Thyroid gland (tissue), 4 donors: ENCODE results near the gene SEMA4C. TPM values are rescaled to one million over a fixed set of nuclear protein-coding genes. Genes with fewer than 3 reads are reported as not detected.

ENCODE experiments used
- DNase-seq, 2 donors: peaks; one replicate each; pipeline ENCODE4 v3.0.0-alpha.2; 2019
- H3K27ac ChIP-seq, 3 donors: fragments of 200-600 bp; sonication (generic); 1 replicate in 2 of 3; 2 replicates in 1 of 3; pipeline ENCODE4 v1.5.1; 2016 to 2019; ENCODE audit warnings: mild to moderate bottlenecking in 1 of 3, moderate library complexity in 1 of 3
- H3K27me3 ChIP-seq: fragments of 200-600 bp; sonication (generic); one replicate; pipeline ENCODE4 v1.5.1; 2019
- H3K36me3 ChIP-seq, 2 donors: fragments of 200-600 bp; sonication (generic); one replicate each; pipeline ENCODE4 v1.5.1; 2016 to 2019
- H3K4me1 ChIP-seq, 2 donors: fragments of 200-600 bp; sonication (generic); one replicate each; pipeline ENCODE4 v1.5.1; 2017 to 2019
- H3K4me3 ChIP-seq, 3 donors: fragments of 200-600 bp; sonication (generic); replicated peaks in 1 of 3; 1 replicate in 2 of 3; 2 replicates in 1 of 3; pipeline ENCODE4 v1.5.1; 2016; ENCODE audit warnings: mild to moderate bottlenecking in 1 of 3
- H3K9me3 ChIP-seq: fragments of 200-600 bp; sonication (generic); one replicate; pipeline ENCODE4 v1.5.1; 2017
- CTCF ChIP-seq, 6 experiments: fragments of 200-600 bp in 3 of 6; fragments of 450-650 bp in 3 of 6; sonication (generic) in 3 of 6; IDR thresholded peaks; one replicate each; pipeline ENCODE4 v1.5.1; 2016 to 2019; ENCODE audit warnings: antibody characterized with exemption in 6 of 6, mild to moderate bottlenecking in 2 of 6, inconsistent platforms in 1 of 6, moderate library complexity in 1 of 6
- POLR2A ChIP-seq, 2 donors: fragments of 450-650 bp; IDR thresholded peaks; one replicate each; pipeline ENCODE4 v1.6.1; 2017; ENCODE audit warnings: antibody characterized with exemption in 2 of 2, mild to moderate bottlenecking in 2 of 2, moderate library complexity in 1 of 2
- WGBS, 2 donors: methylation state at CpG; one replicate each; pipeline ENCODE4 v1.1.5; 2017; 5-methylcytosine and 5-hydroxymethylcytosine counted together
- intact Hi-C: fragments of 100-400 bp; cut with DNase I; formaldehyde crosslinking; loops from one replicate; pipeline ENCODE4 v1.15.1; 2023
- total RNA-seq, 4 donors: library from RNA; depleted of rRNA; stranded (reverse); fragments of >200 nt; gene quantifications; one replicate each; pipeline ENCODE4 v1.2.3, GENCODE V29; 2016

Gene SEMA4C
- total RNA-seq, 4 donors from 2014 or later, result 14.5 to 21.7 (median 19.3) TPM

GRCh38 chr2:96857667-96858372, 12.1 kb downstream of the SEMA4C start, which contains the start of gene ANKRD39:
Gene ANKRD39 (minus strand): TSS chr2:96858016. CDS start chr2:96857987, 29 bp downstream.
- no peaks in the 10 kb centered on the region for H3K27me3 ChIP-seq
- 0% methylated on average over 27 to 42 of the region's 81 CpGs for WGBS, 2 donors
- intact Hi-C loops, result loop anchor here (2.0 to 5.0 kb wide), 2 partner anchors 41 to 93 kb away; partner anchors contain the start of gene CNNM3
- peak within 1 kb of the TSS; percentile 0 to 79 (median 64) for H3K27ac ChIP-seq
- peaks cover 22 to 24% of the 10 kb centered on the region in 2 donors for H3K36me3 ChIP-seq
- peak; percentile 98 for DNase-seq
- peak in 1 of 2 donors; percentile 88 for TF ChIP-seq POLR2A (IDR thresholded peaks at IDR 0.05)
- TF ChIP-seq CTCF (IDR thresholded peaks at IDR 0.05), result peak; percentile 63 to 99 (median 88)
- no peaks in the 10 kb centered on the region for H3K9me3 ChIP-seq
- H3K4me1 ChIP-seq, result peaks cover 10 to 18% of the 10 kb centered on the region in 2 donors
- H3K4me3 ChIP-seq, result peak within 1 kb of the TSS; percentile 11 to 59 (median 44)

GRCh38 chr2:96856776-96857666, 12.9 kb downstream of the SEMA4C start:
- peaks cover 10 to 18% of the 10 kb centered on the region in 2 donors for H3K4me1 ChIP-seq
- peak in 1 of 2 donors; percentile 32 for DNase-seq

GRCh38 chr2:96853321-96853720, 16.6 kb downstream of the SEMA4C start:
- 93 to 95% methylated on average over 15 of the region's 15 CpGs for WGBS, 2 donors
- TF ChIP-seq CTCF (IDR thresholded peaks at IDR 0.05) (no peak), POLR2A (IDR thresholded peaks at IDR 0.05) (no peak)
- H3K27me3 ChIP-seq, result no peaks in the 10 kb centered on the region
- H3K4me1 ChIP-seq, result peaks cover 8 to 10% of the 10 kb centered on the region in 2 donors
- peaks cover 16 to 18% of the 10 kb centered on the region in 2 donors for H3K36me3 ChIP-seq
- no peak for DNase-seq
- no peak overlapping the region for H3K4me3 ChIP-seq
- intact Hi-C loops, result no loop called here
- no peaks in the 10 kb centered on the region for H3K9me3 ChIP-seq
- H3K27ac ChIP-seq, result no peak overlapping the region

More at GRCh38 chr2:96856776-96857666, 12.9 kb downstream of the SEMA4C start:
- peak overlapping the region; percentile 11 to 59 (median 44) for H3K4me3 ChIP-seq
- H3K9me3 ChIP-seq, result no peaks in the 10 kb centered on the region
- H3K27ac ChIP-seq, result peak overlapping the region in 2 of 3 donors; percentile 64 to 79
- peaks cover 20 to 24% of the 10 kb centered on the region in 2 donors for H3K36me3 ChIP-seq
- TF ChIP-seq CTCF (IDR thresholded peaks at IDR 0.05), result no peak
- no peak for TF ChIP-seq POLR2A (IDR thresholded peaks at IDR 0.05)
- 20 to 26% methylated on average over 14 to 22 of the region's 27 CpGs for WGBS, 2 donors
- intact Hi-C loops, result loop anchor here (2.0 to 5.0 kb wide), 2 partner anchors 40 to 94 kb away; partner anchors contain the start of gene CNNM3
- H3K27me3 ChIP-seq, result no peaks in the 10 kb centered on the region

- peaks cover 16 to 23% of the 10 kb centered on the region in 2 donors for H3K36me3 ChIP-seq
- intact Hi-C loops, result no loop called here
- no peak overlapping the region for H3K27ac ChIP-seq
- H3K9me3 ChIP-seq, result no peaks in the 10 kb centered on the region
- no peak for DNase-seq
- no peak overlapping the region for H3K4me3 ChIP-seq
- H3K4me1 ChIP-seq, result peaks cover 8 to 10% of the 10 kb centered on the region in 2 donors
- 97 to 98% methylated on average over 6 of the region's 6 CpGs for WGBS, 2 donors
- H3K27me3 ChIP-seq, result no peaks in the 10 kb centered on the region
- TF ChIP-seq POLR2A (IDR thresholded peaks at IDR 0.05), result no peak
- TF ChIP-seq CTCF (IDR thresholded peaks at IDR 0.05), result no peak
These were observed 17.2 kb downstream of the SEMA4C start for GRCh38 chr2:96852667-96853066.
